HepG2 (cell line): Measurements from ENCODE around the gene RSAD1.

ENCODE experiments used
- FOSL2 ChIP-seq: sonication (generic); formaldehyde crosslinking; IDR thresholded peaks from 2 replicates; pipeline ENCODE4 v1.4.0; 2020; ENCODE audit warnings: missing genetic modification reagents
- TF ChIP-seq, protein P1 (sequence below): sonication (generic); formaldehyde crosslinking; IDR thresholded peaks from 2 replicates; pipeline ENCODE4 v1.5.0; 2020; ENCODE audit warnings: mild to moderate bottlenecking, missing genetic modification reagents, moderate library complexity

DNA sequence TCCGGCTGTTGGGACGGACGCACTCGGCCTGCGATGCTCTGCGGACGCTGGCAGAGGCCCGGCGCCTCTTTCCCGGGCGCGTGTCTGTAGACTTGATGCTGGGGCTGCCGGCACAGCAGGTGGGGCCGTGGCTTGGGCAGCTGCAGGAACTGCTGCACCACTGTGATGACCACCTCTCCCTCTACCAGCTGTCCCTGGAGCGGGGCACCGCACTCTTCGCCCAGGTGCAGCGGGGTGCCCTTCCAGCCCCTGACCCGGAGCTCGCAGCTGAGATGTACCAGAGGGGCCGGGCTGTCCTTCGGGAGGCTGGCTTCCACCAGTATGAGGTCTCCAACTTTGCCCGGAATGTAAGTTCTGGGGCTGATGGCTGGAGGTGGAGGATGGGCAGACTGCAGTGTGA, 3.5 kb downstream of the RSAD1 start:
- TF ChIP-seq, protein P1, sequence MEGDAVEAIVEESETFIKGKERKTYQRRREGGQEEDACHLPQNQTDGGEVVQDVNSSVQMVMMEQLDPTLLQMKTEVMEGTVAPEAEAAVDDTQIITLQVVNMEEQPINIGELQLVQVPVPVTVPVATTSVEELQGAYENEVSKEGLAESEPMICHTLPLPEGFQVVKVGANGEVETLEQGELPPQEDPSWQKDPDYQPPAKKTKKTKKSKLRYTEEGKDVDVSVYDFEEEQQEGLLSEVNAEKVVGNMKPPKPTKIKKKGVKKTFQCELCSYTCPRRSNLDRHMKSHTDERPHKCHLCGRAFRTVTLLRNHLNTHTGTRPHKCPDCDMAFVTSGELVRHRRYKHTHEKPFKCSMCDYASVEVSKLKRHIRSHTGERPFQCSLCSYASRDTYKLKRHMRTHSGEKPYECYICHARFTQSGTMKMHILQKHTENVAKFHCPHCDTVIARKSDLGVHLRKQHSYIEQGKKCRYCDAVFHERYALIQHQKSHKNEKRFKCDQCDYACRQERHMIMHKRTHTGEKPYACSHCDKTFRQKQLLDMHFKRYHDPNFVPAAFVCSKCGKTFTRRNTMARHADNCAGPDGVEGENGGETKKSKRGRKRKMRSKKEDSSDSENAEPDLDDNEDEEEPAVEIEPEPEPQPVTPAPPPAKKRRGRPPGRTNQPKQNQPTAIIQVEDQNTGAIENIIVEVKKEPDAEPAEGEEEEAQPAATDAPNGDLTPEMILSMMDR (CRISPR knock-in tag), result no peak
- no peak for TF ChIP-seq FOSL2 (CRISPR knock-in tag)
